Measurements from ENCODE around the gene UBASH3B. TPM values are rescaled to one million over a fixed set of nuclear protein-coding genes. Genes with fewer than 3 reads are reported as not detected.

UBASH3B gene
- total and polyA plus RNA-seq, 2 of the 13 experiments (the other 11 are each of a cell fraction or from before 2014, with no cell fraction given) = 4.4 to 7.6 TPM

GRCh38 chr11:122781378-122782195 lies 126.1 kb downstream of the UBASH3B start (continued):
- TF ChIP-seq THAP7 (CRISPR knock-in tag; IDR thresholded peaks at IDR 0.05) = no peak
- TF ChIP-seq CTCF (CRISPR knock-in tag; IDR thresholded peaks at IDR 0.05) = peak; percentile 92

- intact Hi-C loops (cut with micrococcal nuclease; ENCODE audit: unreplicated experiment) = no loop called here
- no TSS peak for BruUV-seq (replicated peaks)
- Histone ChIP-seq H3K9me3 (ENCODE audit: low read length) (no peaks in the 10 kb centered on the region), H4K20me1 (ENCODE audit: insufficient read depth, low read length) (no peaks in the 10 kb centered on the region), H3K4me2 (ENCODE audit: low read depth, low read length) (no peak overlapping the region), H2AFZ (ENCODE audit: low read length) (no peak overlapping the region), H3K79me2 (ENCODE audit: insufficient read depth, low read length) (no peaks in the 10 kb centered on the region), H3K27ac (ENCODE audit: extremely low read length, insufficient read depth, low read length) (no peak overlapping the region), H3K36me3 (replicated peaks in 1 of 2; ENCODE audit: control insufficient read depth in 1 of 2, insufficient read depth in 2 of 2, low read length in 2 of 2) (peaks cover 2 to 9% of the 10 kb centered on the region in 2 experiments; a peak in 2 of 5 replicates), H3K9ac (ENCODE audit: insufficient read depth, low read depth, low read length) (no peak overlapping the region), H3K27me3 (ENCODE audit: control insufficient read depth in 1 of 2, insufficient read depth in 2 of 2, low read length in 2 of 2) (no peaks in the 10 kb centered on the region), H3K4me1 (ENCODE audit: insufficient read depth, low read length) (no peaks in the 10 kb centered on the region), H3K4me3 (replicated peaks in 1 of 3; ENCODE audit: insufficient read depth in 1 of 3, low read depth in 2 of 3, low read length in 3 of 3) (no peak overlapping the region)
- 92% methylated on average over 2 of the region's 2 CpGs for whole genome bisulfite sequencing (ENCODE audit: low lambda C conversion rate)
- POLR2A ChIA-PET = no interaction called here
- DNase-seq (ENCODE audit: low spot score) (no peak), ATAC-seq (no peak), FAIRE-seq (no peak)
- in situ Hi-C loops (cut with HindIII; ENCODE audit: extremely low pct_ligation_motif_present, low pct_unique_long_range_greater_than_20kb) = loop anchor here (5.0 kb wide), 1 partner anchor 150 kb away; no protein-coding TSS in a partner anchor
- CTCF ChIA-PET (ENCODE audit: low intra/inter-chr PET ratio, low total read pairs) = interaction anchor here (1.4 to 4.0 kb wide), 3 partner anchors 149 to 202 kb away, joined by 5 to 32 read pairs (median 31); no protein-coding TSS in a partner anchor
- no peak for TF ChIP-seq TEAD3 (CRISPR knock-in tag; optimal IDR thresholded peaks at IDR 0.05; ENCODE audit: borderline replicate concordance)
- no peak for TF ChIP-seq ZBTB4 (CRISPR knock-in tag; IDR thresholded peaks at IDR 0.05; ENCODE audit: borderline replicate concordance)
- TF ChIP-seq PCBP2 (optimal IDR thresholded peaks at IDR 0.05; ENCODE audit: low read depth, low read length, poor library complexity, severe bottlenecking) = no peak
- no peak for TF ChIP-seq DMTF1 (CRISPR knock-in tag; IDR thresholded peaks at IDR 0.05)
- TF ChIP-seq NR2F1 (CRISPR knock-in tag; IDR thresholded peaks at IDR 0.05) = no peak
- no peak for TF ChIP-seq ZNF720 (CRISPR knock-in tag; IDR thresholded peaks at IDR 0.05)
- TF ChIP-seq PHF5A (CRISPR knock-in tag; IDR thresholded peaks at IDR 0.05; ENCODE audit: low read depth, unreplicated experiment) = no peak
- TF ChIP-seq ZBTB2 (CRISPR knock-in tag; IDR thresholded peaks at IDR 0.05; ENCODE audit: low read depth) = no peak
- no peak for TF ChIP-seq ZSCAN12 (CRISPR knock-in tag; IDR thresholded peaks at IDR 0.05)
Observed at GRCh38 chr11:122782222-122782621, 126.7 kb downstream of the UBASH3B start.

Measured in HepG2 (cell line).